ENCODE measurements around the gene GRK1.

The GRK1 gene

GRCh38 chr13:113650731-113651148 is 16.3 kb upstream of the GRK1 start:
- no peak overlapping the region for H3K4me3 ChIP-seq (replicated peaks; ENCODE audit: low read depth, low read length)
- no peak for DNase-seq (ENCODE audit: low read depth)
- no peak for TF ChIP-seq CTCF (IDR thresholded peaks at IDR 0.05; ENCODE audit: low read length, missing control alignments)

GRCh38 chr13:113651511-113652403 is 15.3 kb upstream of the GRK1 start:
- no peak for DNase-seq (ENCODE audit: low read depth)
- no peak overlapping the region for H3K4me3 ChIP-seq (replicated peaks; ENCODE audit: low read depth, low read length)
- TF ChIP-seq CTCF (IDR thresholded peaks at IDR 0.05; ENCODE audit: low read length, missing control alignments): no peak

- no peak for TF ChIP-seq CTCF (IDR thresholded peaks at IDR 0.05; ENCODE audit: low read length, missing control alignments)
- no peak overlapping the region for H3K4me3 ChIP-seq (replicated peaks; ENCODE audit: low read depth, low read length)
- DNase-seq (ENCODE audit: low read depth): no peak
Observed at GRCh38 chr13:113652404-113653263, 14.4 kb upstream of the GRK1 start.

- DNase-seq (ENCODE audit: low read depth): no peak
- no peak overlapping the region for H3K4me3 ChIP-seq (replicated peaks; ENCODE audit: low read depth, low read length)
- no peak for TF ChIP-seq CTCF (IDR thresholded peaks at IDR 0.05; ENCODE audit: low read length, missing control alignments)
Observed at GRCh38 chr13:113653264-113654174, 13.5 kb upstream of the GRK1 start.

- no peak for DNase-seq (ENCODE audit: low read depth)
- H3K4me3 ChIP-seq (replicated peaks; ENCODE audit: low read depth, low read length): no peak overlapping the region
Observed at GRCh38 chr13:113654175-113654560, 12.9 kb upstream of the GRK1 start.

More at GRCh38 chr13:113654175-113654560, 12.9 kb upstream of the GRK1 start:
- TF ChIP-seq CTCF (IDR thresholded peaks at IDR 0.05; ENCODE audit: low read length, missing control alignments): no peak

Data from fibroblast of pulmonary artery (primary cell).